AG09309 (cell line): Measurements from ENCODE around the gene KANK3.
A peak's percentile ranks its signal among the peaks of the same experiment; 100 is the strongest.
"Not testable (repeated sequence)": the region's sequence is repeated elsewhere in the genome, so short reads cannot be mapped to it uniquely, and the experiment has no call there.

Source experiments
- DNase-seq: peaks from one replicate; pipeline ENCODE4 v3.0.0-alpha.2; 2010; ENCODE audit warnings: low read depth
- H3K4me3 ChIP-seq: 2 replicates; pipeline ENCODE4 v1.5.1; 2011; ENCODE audit warnings: mild to moderate bottlenecking, low read depth, low read length, moderate library complexity; ENCODE audit not compliant: control insufficient read depth
- TF ChIP-seq, protein P1 (sequence below): IDR thresholded peaks from 2 replicates; pipeline ENCODE4 v1.5.1; 2011; ENCODE audit warnings: mild to moderate bottlenecking, low read depth, low read length, inconsistent platforms; ENCODE audit not compliant: insufficient read depth, control insufficient read depth; ENCODE audit errors: missing control alignments

The KANK3 gene

DNA sequence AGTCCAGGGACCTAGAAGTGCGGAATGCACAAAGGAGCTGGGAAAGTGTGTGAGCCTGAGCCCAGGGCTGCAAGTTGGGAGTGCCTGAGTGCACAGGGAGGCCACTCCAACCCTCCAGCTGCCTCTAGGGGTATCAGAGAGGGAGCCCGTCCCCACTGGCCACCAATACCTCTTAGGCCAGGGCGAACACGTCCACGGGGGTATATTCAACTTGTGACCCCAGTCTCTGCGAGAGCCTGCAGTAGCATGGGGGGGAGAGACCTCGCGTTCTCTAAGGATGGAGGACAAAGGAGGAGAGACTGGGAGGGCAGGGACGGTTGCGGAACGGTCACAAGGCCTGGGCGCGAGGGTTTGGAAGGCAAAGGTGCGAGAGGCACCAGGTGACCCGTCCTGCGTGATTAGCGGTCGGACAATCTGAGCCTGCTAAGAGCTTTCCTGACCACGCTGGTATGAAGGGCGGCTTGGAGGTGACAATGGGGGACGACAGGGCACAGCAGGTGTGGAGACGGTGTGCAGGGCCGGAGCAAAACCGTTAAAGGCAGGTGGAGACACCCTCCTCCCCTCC is 35.6 kb downstream of the KANK3 start:
- TF ChIP-seq, protein P1, sequence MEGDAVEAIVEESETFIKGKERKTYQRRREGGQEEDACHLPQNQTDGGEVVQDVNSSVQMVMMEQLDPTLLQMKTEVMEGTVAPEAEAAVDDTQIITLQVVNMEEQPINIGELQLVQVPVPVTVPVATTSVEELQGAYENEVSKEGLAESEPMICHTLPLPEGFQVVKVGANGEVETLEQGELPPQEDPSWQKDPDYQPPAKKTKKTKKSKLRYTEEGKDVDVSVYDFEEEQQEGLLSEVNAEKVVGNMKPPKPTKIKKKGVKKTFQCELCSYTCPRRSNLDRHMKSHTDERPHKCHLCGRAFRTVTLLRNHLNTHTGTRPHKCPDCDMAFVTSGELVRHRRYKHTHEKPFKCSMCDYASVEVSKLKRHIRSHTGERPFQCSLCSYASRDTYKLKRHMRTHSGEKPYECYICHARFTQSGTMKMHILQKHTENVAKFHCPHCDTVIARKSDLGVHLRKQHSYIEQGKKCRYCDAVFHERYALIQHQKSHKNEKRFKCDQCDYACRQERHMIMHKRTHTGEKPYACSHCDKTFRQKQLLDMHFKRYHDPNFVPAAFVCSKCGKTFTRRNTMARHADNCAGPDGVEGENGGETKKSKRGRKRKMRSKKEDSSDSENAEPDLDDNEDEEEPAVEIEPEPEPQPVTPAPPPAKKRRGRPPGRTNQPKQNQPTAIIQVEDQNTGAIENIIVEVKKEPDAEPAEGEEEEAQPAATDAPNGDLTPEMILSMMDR, result no peak
- H3K4me3 ChIP-seq, result peak overlapping the region; percentile 47
- no peak for DNase-seq

GRCh38 chr19:8306235-8307054 is 36.6 kb downstream of the KANK3 start:
- TF ChIP-seq, protein P1, result no peak
- DNase-seq, result no peak
- H3K4me3 ChIP-seq, result no peak overlapping the region

DNA sequence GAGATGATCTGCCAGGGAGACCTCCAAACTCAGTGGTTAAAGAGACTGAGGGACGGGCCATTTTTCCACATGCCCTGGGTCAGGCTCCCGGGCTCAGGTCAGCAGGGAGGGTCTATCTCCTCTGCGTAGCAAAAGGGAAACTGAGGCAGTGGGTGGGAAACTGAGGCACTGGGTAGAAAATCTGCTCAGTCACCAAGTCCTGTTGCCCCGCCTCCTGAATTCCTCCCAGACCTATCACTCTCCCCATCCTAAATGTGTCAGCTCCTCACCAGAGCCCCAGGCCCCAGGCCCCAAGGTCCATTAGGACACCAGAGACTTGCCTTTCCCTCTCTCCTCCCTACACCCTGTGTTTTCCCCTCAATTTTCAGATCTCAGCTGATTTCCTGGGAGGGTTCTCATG is 37.3 kb downstream of the KANK3 start:
- TF ChIP-seq, protein P1, result no peak
- H3K4me3 ChIP-seq, result no peak overlapping the region

GRCh38 chr19:8304841-8305621 is 38.0 kb downstream of the KANK3 start:
- TF ChIP-seq, protein P1, result no peak
- DNase-seq, result no peak
- no peak overlapping the region for H3K4me3 ChIP-seq

More for the DNA sequence above, 37.3 kb downstream of the KANK3 start:
- DNase-seq, result no peak

DNA sequence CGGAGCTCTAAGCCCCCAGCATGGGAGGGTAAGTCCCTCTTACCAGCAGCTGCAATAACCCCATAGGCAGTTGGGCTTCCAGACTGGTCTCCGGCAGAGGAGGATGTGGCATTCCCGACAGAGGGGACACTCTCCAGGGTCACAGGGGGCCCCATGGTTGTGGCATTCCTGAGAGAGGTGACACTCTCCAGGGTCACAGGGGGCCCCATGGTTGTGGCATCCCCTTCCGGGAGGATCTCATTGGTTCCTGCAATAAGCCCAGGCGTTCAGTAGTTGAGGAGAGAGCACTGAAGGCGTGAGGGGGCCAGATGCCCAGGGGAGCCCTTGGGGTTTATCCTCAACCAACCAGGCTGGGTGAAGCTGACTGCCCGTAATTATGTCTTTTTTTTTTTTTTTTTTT is 40.3 kb downstream of the KANK3 start:
- TF ChIP-seq, protein P1, result no peak
- no peak for DNase-seq
- H3K4me3 ChIP-seq, result no peak overlapping the region

- no peak overlapping the region for H3K4me3 ChIP-seq
- no peak for DNase-seq
- TF ChIP-seq, protein P1, result no peak
Measured at GRCh38 chr19:8302357-8302691, 40.7 kb downstream of the KANK3 start.

DNA sequence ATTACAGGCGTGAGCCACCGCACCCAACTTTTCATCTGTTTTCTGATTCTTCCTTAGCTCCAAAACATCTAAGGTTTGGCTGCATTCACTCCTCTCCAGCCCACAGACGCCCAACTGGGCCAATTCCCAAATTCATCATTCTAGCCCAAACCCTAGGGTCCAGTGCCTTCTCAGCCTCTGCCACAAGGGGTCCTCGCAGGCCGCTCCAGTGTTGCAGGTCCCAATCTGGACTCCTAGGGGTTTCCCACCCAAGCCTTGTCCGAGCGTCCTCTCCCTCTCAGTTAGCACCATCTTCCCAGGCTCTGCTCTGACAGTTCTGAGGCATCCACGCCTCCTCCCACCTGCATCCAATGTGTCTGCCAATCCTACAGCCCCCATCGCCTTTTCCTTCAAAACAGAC is 51.7 kb downstream of the KANK3 start:
- DNase-seq, H3K4me3 ChIP-seq: not testable (repeated sequence)

DNA sequence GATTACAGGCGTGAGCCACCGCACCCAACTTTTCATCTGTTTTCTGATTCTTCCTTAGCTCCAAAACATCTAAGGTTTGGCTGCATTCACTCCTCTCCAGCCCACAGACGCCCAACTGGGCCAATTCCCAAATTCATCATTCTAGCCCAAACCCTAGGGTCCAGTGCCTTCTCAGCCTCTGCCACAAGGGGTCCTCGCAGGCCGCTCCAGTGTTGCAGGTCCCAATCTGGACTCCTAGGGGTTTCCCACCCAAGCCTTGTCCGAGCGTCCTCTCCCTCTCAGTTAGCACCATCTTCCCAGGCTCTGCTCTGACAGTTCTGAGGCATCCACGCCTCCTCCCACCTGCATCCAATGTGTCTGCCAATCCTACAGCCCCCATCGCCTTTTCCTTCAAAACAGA is 66.6 kb downstream of the KANK3 start:
- not testable (repeated sequence) for DNase-seq

More for the DNA sequence above, 66.6 kb downstream of the KANK3 start:
- not testable (repeated sequence) for H3K4me3 ChIP-seq
